Measurements from ENCODE around the gene ZNF107.

DNA sequence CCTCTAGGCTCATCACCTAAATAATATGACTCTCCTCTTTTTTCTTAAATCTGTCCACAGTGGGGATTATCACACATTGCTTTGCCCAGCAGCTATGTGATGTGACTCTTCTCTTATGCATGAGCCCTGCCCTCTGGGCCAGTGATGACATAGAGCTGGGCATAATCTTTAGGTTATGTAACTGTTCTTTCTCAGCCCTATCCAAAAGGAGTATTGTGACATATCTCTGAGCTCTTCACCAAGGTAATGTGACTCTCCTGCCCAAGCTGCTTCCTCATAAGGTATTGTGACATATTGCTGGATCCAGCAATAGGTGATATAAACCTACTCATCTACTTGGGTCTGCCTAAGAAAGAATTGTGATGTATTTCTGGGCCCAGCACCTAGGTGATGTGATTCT is 37.7 kb upstream of the ZNF107 start:
- no peak for TF ChIP-seq POLR2A (IDR thresholded peaks at IDR 0.05; ENCODE audit: low read depth, low read length)
- no peak for TF ChIP-seq TAF1 (IDR thresholded peaks at IDR 0.05; ENCODE audit: borderline replicate concordance, low read depth, low read length)

Measured in GM12892 (cell line).